ENCODE results near the gene HEXIM1.

HEXIM1 gene

GRCh38 chr17:45161288-45162024 is 13.2 kb downstream of the HEXIM1 start, which contains the start of gene HEXIM2:
Gene HEXIM2, plus strand, starts transcription at chr17:45161875. Its CDS starts 919 bp downstream, at chr17:45162794.
- Histone ChIP-seq H3K4me3 (peak within 1 kb of the TSS; percentile 81 to 99 (median 92)), H3K4me1 (peaks cover 53 to 86% (median 73%) of the 10 kb centered on the region in 10 experiments), H4K20me1 (peaks cover 0 to 22% (median 0%) of the 10 kb centered on the region in 11 experiments; a peak in 4 of 22 replicates), H3K9ac (peak within 1 kb of the TSS; percentile 98 to 100 (median 100)), H3K36me3 (peaks cover 0 to 10% (median 0%) of the 10 kb centered on the region in 11 experiments; a peak in 3 of 22 replicates), H3K4me2 (peak within 1 kb of the TSS; percentile 78 to 95 (median 86)), H3K9me3 (replicated peaks in 1 of 11) (no peaks in the 10 kb centered on the region), H3K27me3 (no peaks in the 10 kb centered on the region), H3K27ac (peak within 1 kb of the TSS; percentile 98 to 100 (median 100))
- no peak for TF ChIP-seq Cebpa-rat (IDR thresholded peaks at IDR 0.05)

- Histone ChIP-seq H3K27me3 (no peaks in the 10 kb centered on the region), H3K4me2 (peak overlapping the region; percentile 78 to 95 (median 86)), H3K4me1 (peaks cover 52 to 86% (median 71%) of the 10 kb centered on the region in 10 experiments), H3K27ac (peak overlapping the region in 10 of 11 experiments; percentile 8 to 100 (median 78); a peak in 19 of 22 replicates), H3K4me3 (peak overlapping the region; percentile 41 to 94 (median 49)), H3K9ac (peak overlapping the region in 10 of 11 experiments; percentile 10 to 100 (median 100); a peak in 15 of 22 replicates), H3K9me3 (replicated peaks in 1 of 11) (no peaks in the 10 kb centered on the region), H3K36me3 (peaks cover 0 to 10% (median 0%) of the 10 kb centered on the region in 11 experiments; a peak in 3 of 22 replicates), H4K20me1 (peaks cover 0 to 16% (median 0%) of the 10 kb centered on the region in 11 experiments; a peak in 4 of 22 replicates)
- TF ChIP-seq Cebpa-rat (IDR thresholded peaks at IDR 0.05), result no peak
Observed at GRCh38 chr17:45162025-45162687, 13.9 kb downstream of the HEXIM1 start.

GRCh38 chr17:45164734-45165269 is 16.5 kb downstream of the HEXIM1 start:
- no peaks in the 10 kb centered on the region for H3K27me3 ChIP-seq
- no peaks in the 10 kb centered on the region for H4K20me1 ChIP-seq
- H3K36me3 ChIP-seq, result peaks cover 0 to 8% (median under 1%) of the 10 kb centered on the region in 11 experiments; a peak in 3 of 22 replicates
- peak overlapping the region in 4 of 10 experiments; percentile 12 to 40 (median 29); a peak in 4 of 20 replicates for H3K4me3 ChIP-seq
- H3K27ac ChIP-seq, result peak overlapping the region in 10 of 11 experiments; percentile 34 to 100 (median 80); a peak in 19 of 22 replicates
- peak overlapping the region in 10 of 11 experiments; percentile 4 to 70 (median 53); a peak in 15 of 22 replicates for H3K9ac ChIP-seq
- no peaks in the 10 kb centered on the region for H3K9me3 ChIP-seq (replicated peaks in 1 of 11)
- H3K4me1 ChIP-seq, result peaks cover 41 to 83% (median 54%) of the 10 kb centered on the region in 10 experiments
- H3K4me2 ChIP-seq, result peak overlapping the region; percentile 71 to 97 (median 87)
- TF ChIP-seq Cebpa-rat (IDR thresholded peaks at IDR 0.05), result no peak

GRCh38 chr17:45168991-45169752 is 20.9 kb downstream of the HEXIM1 start:
- Histone ChIP-seq H3K4me2 (peak overlapping the region in 4 of 11 experiments; percentile 9 to 95 (median 94); a peak in 2 of 22 replicates), H3K4me3 (no peak overlapping the region), H3K27me3 (no peaks in the 10 kb centered on the region), H3K4me1 (peaks cover 61 to 98% (median 72%) of the 10 kb centered on the region in 10 experiments), H3K36me3 (peaks cover 0 to 11% (median 3%) of the 10 kb centered on the region in 11 experiments; a peak in 4 of 22 replicates), H4K20me1 (no peaks in the 10 kb centered on the region), H3K9ac (0 out of 22 replicates have a peak overlapping the region, but pooled peaks of 1 of the 11 experiments have one; percentile 74), H3K9me3 (replicated peaks in 1 of 11) (no peaks in the 10 kb centered on the region), H3K27ac (peak overlapping the region in 7 of 11 experiments; percentile 81 to 91 (median 88); a peak in 13 of 22 replicates)
- no peak for TF ChIP-seq Cebpa-rat (IDR thresholded peaks at IDR 0.05)

GRCh38 chr17:45170280-45170930 is 22.1 kb downstream of the HEXIM1 start:
- peaks cover 0 to 11% (median 3%) of the 10 kb centered on the region in 11 experiments; a peak in 4 of 22 replicates for H3K36me3 ChIP-seq
- no peaks in the 10 kb centered on the region for H3K9me3 ChIP-seq (replicated peaks in 1 of 11)
- peak overlapping the region in 8 of 11 experiments; percentile 60 to 81 (median 76); a peak in 14 of 22 replicates for H3K9ac ChIP-seq
- H3K4me3 ChIP-seq, result 0 out of 20 replicates have a peak overlapping the region, but pooled peaks of 1 of the 10 experiments have one; percentile 62
- no peaks in the 10 kb centered on the region for H4K20me1 ChIP-seq
- H3K27me3 ChIP-seq, result no peaks in the 10 kb centered on the region
- no peak for TF ChIP-seq Cebpa-rat (IDR thresholded peaks at IDR 0.05)
- peak overlapping the region; percentile 73 to 95 (median 89) for H3K4me2 ChIP-seq
- peak overlapping the region; percentile 68 to 91 (median 82); a peak in 20 of 22 replicates for H3K27ac ChIP-seq
- H3K4me1 ChIP-seq, result peaks cover 53 to 98% (median 68%) of the 10 kb centered on the region in 10 experiments

- Histone ChIP-seq H3K36me3 (peaks cover 0 to 11% (median 3%) of the 10 kb centered on the region in 11 experiments; a peak in 4 of 22 replicates), H3K9ac (peak overlapping the region; percentile 60 to 81 (median 74); a peak in 21 of 22 replicates), H4K20me1 (no peaks in the 10 kb centered on the region), H3K4me3 (peak overlapping the region in 4 of 10 experiments; percentile 39 to 62 (median 41); a peak in 7 of 20 replicates), H3K4me1 (peaks cover 49 to 98% (median 68%) of the 10 kb centered on the region in 10 experiments), H3K9me3 (replicated peaks in 1 of 11) (no peaks in the 10 kb centered on the region), H3K4me2 (peak overlapping the region; percentile 73 to 95 (median 89)), H3K27ac (peak overlapping the region; percentile 68 to 91 (median 82)), H3K27me3 (no peaks in the 10 kb centered on the region)
- TF ChIP-seq Cebpa-rat (IDR thresholded peaks at IDR 0.05), result no peak
Observed at GRCh38 chr17:45170931-45171337, 22.7 kb downstream of the HEXIM1 start.
